Hematopoietic multipotent progenitor cell treated with erythropoietin and hydrocortisone succinate and interleukin-3 and kit ligand, for 4 days (in vitro differentiated cells): ENCODE results near the gene INPP4B.
A peak's percentile ranks its signal among the peaks of the same experiment; 100 is the strongest.

Experiments used
- DNase-seq: peaks from one replicate; pipeline ENCODE4 v3.0.0-alpha.2; 2015

Gene INPP4B

GRCh38 chr4:142271832-142272231, 574.3 kb downstream of the INPP4B start:
- no peak for DNase-seq

GRCh38 chr4:142267101-142267500, 579.0 kb downstream of the INPP4B start:
- no peak for DNase-seq

GRCh38 chr4:142265946-142266345, 580.2 kb downstream of the INPP4B start:
- no peak for DNase-seq

- no peak for DNase-seq
These were observed 580.6 kb downstream of the INPP4B start for GRCh38 chr4:142265536-142265935.

GRCh38 chr4:142264961-142265360, 581.1 kb downstream of the INPP4B start:
- DNase-seq: no peak

GRCh38 chr4:142262956-142263355, 583.1 kb downstream of the INPP4B start:
- no peak for DNase-seq

- no peak for DNase-seq
These were observed 597.2 kb downstream of the INPP4B start for GRCh38 chr4:142248946-142249345.

GRCh38 chr4:142243255-142243654, 602.8 kb downstream of the INPP4B start:
- DNase-seq: no peak

- DNase-seq: no peak
These were observed 603.9 kb downstream of the INPP4B start for GRCh38 chr4:142242156-142242555.

GRCh38 chr4:142238589-142238988, 607.5 kb downstream of the INPP4B start:
- DNase-seq: no peak

- no peak for DNase-seq
These were observed 609.8 kb downstream of the INPP4B start for GRCh38 chr4:142236268-142236667.

GRCh38 chr4:142231787-142232186, 614.3 kb downstream of the INPP4B start:
- no peak for DNase-seq

GRCh38 chr4:142230991-142231390, 615.1 kb downstream of the INPP4B start:
- peak; percentile 8 for DNase-seq

- DNase-seq: no peak
These were observed 620.1 kb downstream of the INPP4B start for GRCh38 chr4:142226014-142226413.

- DNase-seq: no peak
These were observed 624.0 kb downstream of the INPP4B start for GRCh38 chr4:142222127-142222526.

GRCh38 chr4:142218726-142219125, 627.4 kb downstream of the INPP4B start:
- no peak for DNase-seq

GRCh38 chr4:142211444-142211843, 634.7 kb downstream of the INPP4B start:
- DNase-seq: peak; percentile 7

- no peak for DNase-seq
These were observed 642.6 kb downstream of the INPP4B start for GRCh38 chr4:142203505-142203904.

- no peak for DNase-seq
These were observed 643.4 kb downstream of the INPP4B start for GRCh38 chr4:142202404-142203332.

- DNase-seq: no peak
These were observed 645.1 kb downstream of the INPP4B start for GRCh38 chr4:142201041-142201440.

GRCh38 chr4:142194905-142195304, 651.2 kb downstream of the INPP4B start:
- DNase-seq: no peak

GRCh38 chr4:142191901-142192300, 654.2 kb downstream of the INPP4B start:
- no peak for DNase-seq

- no peak for DNase-seq
These were observed 665.1 kb downstream of the INPP4B start for GRCh38 chr4:142181021-142181420.

- DNase-seq: no peak
These were observed 676.9 kb downstream of the INPP4B start for GRCh38 chr4:142169216-142169615.

GRCh38 chr4:142168181-142168580, 677.9 kb downstream of the INPP4B start:
- no peak for DNase-seq
